ENCODE data around the gene HMCN1.
"Not testable (repeated sequence)": the region's sequence is repeated elsewhere in the genome, so short reads cannot be mapped to it uniquely, and the experiment has no call there.

The HMCN1 gene

GRCh38 chr1:185853739-185854138, 119.5 kb downstream of the HMCN1 start:
- DNase-seq (ENCODE audit: low spot score): no peak

DNA sequence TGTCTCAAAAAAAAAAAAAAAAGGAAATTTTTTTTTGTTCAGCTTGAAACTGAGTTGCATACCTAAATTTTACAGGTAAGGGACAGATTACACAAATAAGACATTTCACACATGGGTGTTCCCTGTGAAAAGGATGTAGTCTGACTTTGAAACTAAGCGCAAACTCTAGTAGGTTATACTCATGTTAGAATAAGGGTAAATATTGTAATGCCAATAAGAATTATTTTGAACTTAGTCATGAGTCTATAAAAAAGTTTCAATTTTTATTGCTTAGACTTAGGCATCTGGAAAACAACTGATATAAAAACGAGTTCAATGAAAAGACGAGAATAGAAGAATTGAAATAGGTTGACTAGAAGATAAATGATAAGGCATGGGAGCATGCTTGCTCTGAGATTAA, 122.3 kb downstream of the HMCN1 start:
- DNase-seq (ENCODE audit: low spot score): no peak

DNA sequence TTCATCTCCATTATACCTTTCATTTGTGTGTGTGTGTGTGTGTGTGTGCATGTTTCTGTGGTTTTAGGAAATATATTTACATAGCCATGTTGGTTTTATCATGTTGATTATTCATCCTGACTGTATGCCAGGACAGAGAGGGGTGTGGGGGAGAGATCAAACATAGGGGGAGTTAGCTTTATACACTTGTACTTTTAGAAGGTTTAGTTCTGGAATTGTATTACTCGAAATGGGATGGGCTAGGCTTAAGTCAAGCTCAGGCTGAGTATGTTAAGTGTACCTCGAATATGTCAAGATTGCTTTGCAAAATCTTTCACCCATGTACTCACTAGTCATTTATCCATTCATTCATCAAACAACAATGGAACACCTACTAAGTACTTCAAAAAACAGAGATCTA, 123.3 kb downstream of the HMCN1 start:
- no peak for DNase-seq (ENCODE audit: low spot score)

- no peak for DNase-seq (ENCODE audit: low spot score)
Measured at GRCh38 chr1:185860311-185860710, 126.1 kb downstream of the HMCN1 start.

DNA sequence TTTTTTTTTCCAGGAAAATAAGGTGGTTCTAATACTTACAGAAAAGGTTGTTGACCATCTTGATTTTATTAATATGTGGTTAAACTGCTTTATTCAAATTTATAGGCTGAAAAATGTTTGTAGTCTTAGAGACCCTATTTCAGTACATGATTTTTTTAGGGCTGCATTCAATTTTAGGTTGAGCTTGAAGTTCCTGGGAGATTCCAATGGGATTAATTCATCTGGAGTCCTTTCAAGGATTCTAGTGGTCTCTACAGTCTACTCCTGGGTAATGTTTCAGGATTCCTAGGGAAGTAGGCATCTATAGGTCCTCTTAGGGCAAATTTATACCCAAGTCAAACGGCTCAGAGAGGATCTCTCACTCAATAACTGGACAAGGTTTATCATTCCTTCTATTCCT, 126.7 kb downstream of the HMCN1 start:
- no peak for DNase-seq (ENCODE audit: low spot score)

GRCh38 chr1:185861630-185862029, 127.4 kb downstream of the HMCN1 start:
- no peak for DNase-seq (ENCODE audit: low spot score)

DNA sequence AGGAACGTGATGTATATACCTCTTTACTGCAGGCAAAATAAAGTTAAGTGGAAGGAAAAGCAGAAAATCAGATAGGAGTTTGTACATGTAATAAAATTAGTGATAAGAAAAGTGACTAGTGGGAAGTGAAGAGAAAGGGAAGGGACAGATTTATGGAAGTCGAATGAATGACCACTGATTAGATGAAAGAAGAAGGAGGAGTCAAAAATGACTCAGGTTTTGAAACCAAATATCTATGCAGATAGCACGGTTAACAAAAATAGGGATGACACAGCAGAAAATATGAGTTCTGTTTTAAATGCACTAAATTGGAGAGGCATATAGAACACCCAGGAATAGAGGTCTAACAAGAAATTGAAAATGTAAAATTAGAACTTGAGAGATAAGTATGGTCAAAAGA, 128.0 kb downstream of the HMCN1 start:
- DNase-seq (ENCODE audit: low spot score): no peak

DNA sequence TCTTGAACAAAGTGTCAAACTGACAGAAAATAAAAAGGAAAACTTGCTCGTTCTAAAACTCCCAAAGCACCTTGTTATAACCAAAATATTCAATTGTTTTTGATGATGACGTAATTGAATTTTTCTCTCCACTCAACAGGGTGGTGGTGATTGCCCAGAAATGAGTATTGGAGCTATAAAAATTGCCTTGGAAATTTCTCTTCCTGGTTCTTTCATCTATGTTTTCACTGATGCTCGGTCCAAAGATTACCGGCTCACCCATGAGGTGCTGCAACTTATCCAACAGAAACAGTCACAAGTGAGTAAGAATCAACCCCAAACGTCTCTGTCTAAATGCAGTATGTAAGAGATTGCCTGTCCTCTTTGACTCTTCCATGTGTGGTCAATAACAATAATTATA, 130.1 kb downstream of the HMCN1 start:
- DNase-seq (ENCODE audit: low spot score): no peak

GRCh38 chr1:185864889-185865517, 130.8 kb downstream of the HMCN1 start:
- no peak for DNase-seq (ENCODE audit: low spot score)

DNA sequence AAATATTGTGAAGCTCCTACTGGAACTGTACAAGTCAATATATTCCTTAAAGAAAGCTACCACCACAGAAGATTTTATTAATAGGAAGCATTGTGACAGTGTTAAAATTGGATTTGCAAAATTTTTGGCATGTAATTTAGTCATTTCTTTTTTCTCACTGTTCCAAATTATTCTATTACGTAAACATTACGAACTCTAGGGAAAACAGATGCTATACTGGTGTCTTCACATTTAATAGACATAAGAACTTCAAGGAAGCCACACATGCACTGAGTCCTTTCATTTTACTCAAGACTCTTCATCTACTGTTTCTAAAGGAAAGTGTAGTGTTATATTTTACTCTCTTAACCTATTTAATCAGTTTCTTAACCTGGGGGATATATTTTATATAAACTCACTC, 135.4 kb downstream of the HMCN1 start:
- no peak for DNase-seq (ENCODE audit: low spot score)

- DNase-seq (ENCODE audit: low spot score): no peak
Measured at GRCh38 chr1:185871627-185872150, 137.5 kb downstream of the HMCN1 start.

DNA sequence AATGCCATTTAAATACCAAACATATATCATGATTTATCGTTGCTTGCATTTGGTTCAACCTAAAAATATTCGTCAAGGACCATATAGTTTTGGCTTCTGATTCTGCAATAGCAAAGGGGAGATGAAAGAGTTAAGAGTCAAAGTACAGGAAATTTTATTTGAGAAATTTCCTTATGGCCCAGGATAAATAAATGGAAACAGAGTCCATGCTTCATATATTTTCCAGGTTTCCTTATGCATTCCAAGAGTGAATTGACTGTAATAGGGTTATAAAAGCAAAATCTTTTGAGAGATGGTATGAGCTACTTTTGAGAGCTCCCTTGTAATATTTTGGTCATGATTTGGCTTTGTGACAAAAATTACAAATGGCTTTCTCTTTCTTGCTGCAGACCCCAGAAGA, 140.1 kb downstream of the HMCN1 start:
- no peak for DNase-seq (ENCODE audit: low spot score)

GRCh38 chr1:185880330-185880729, 146.1 kb downstream of the HMCN1 start:
- no peak for DNase-seq (ENCODE audit: low spot score)

GRCh38 chr1:185880779-185881333, 146.7 kb downstream of the HMCN1 start:
- DNase-seq (ENCODE audit: low spot score): no peak

- DNase-seq (ENCODE audit: low spot score): no peak
Measured at GRCh38 chr1:185886046-185886445, 151.9 kb downstream of the HMCN1 start.

GRCh38 chr1:185886671-185887070, 152.5 kb downstream of the HMCN1 start:
- no peak for DNase-seq (ENCODE audit: low spot score)

DNA sequence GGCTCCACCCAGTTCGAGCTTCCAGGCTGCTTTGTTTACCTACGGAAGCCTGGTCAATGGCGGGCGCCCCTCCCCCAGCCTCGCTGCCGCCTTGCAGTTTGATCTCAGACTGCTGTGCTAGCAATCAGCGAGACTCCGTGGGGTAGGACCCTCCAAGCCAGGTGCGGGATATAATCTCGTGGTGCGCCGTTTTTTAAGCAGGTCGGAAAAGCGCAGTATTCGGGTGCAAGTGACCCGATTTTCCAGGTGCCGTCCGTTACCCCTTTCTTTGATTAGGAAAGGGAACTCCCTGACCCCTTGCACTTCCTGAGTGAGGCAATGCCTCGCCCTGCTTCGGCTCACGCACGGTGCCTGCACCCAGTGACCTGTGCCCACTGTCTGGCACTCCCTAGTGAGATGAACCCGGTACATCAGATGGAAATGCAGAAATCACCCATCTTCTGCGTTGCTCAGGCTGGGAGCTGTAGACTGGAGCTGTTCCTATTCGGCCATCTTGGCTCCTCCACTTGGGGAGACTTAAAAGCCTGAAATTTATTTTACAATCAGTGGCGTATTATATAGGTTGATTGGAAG, 158.7 kb downstream of the HMCN1 start:
- not testable (repeated sequence) for DNase-seq (ENCODE audit: low spot score)

DNA sequence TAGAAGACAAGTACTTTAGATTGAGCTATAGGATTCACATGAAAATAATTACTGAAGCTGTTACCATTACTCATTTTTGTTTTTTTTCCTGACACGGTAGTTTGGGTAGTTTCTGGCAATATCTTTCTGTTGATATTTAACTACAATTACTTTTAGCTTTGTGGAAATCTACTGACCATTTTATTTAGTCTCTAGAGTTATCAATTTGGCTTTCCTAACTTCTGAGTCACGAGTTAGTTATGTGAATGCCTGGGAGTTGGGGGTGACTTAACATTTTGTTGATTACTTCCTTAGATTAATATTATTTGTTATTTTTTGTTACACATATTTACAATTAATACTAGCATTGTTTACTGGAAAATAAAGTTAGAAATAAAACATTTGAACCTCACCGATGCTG, 160.6 kb downstream of the HMCN1 start:
- DNase-seq (ENCODE audit: low spot score): no peak

GRCh38 chr1:185895208-185895900, 161.2 kb downstream of the HMCN1 start:
- no peak for DNase-seq (ENCODE audit: low spot score)

- DNase-seq (ENCODE audit: low spot score): no peak
Measured at GRCh38 chr1:185896863-185897262, 162.7 kb downstream of the HMCN1 start.

DNA sequence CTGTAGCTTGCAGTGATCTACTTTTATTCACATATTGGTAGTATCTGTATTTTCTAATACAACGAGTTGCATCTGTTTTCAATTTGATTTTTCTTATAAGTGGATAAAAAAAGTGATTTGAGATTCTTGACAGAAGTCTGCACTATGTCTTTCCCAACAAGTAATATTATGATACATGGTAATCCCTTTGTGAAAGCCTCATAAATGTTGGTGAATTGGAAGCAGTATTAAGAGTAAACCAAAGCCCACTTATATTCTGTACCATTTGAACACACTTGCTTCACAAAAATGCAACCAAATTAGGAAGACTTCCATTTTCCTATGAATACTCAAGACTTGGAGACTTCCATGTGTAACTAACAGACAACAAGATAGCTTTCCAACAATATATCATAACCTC, 172.0 kb downstream of the HMCN1 start:
- DNase-seq (ENCODE audit: low spot score): no peak

- no peak for DNase-seq (ENCODE audit: low spot score)
Measured at GRCh38 chr1:185907246-185907645, 173.1 kb downstream of the HMCN1 start.

- no peak for DNase-seq (ENCODE audit: low spot score)
Measured at GRCh38 chr1:185911978-185912377, 177.8 kb downstream of the HMCN1 start.

Measured in hematopoietic multipotent progenitor cell treated with erythropoietin and hydrocortisone succinate and interleukin-3 and kit ligand, for 15 days (in vitro differentiated cells).